Esophagus squamous epithelium (tissue), 5 donors: ENCODE measurements around the gene SDHAF3. TPM values are rescaled to one million over a fixed set of nuclear protein-coding genes. Genes with fewer than 3 reads are reported as not detected.
A peak's percentile ranks its signal among the peaks of the same experiment; 100 is the strongest.
"Not testable (repeated sequence)": the region's sequence is repeated elsewhere in the genome, so short reads cannot be mapped to it uniquely, and the experiment has no call there.

Experiments
- DNase-seq: peaks from one replicate; lab custom pipeline; 2025; lab: John Stamatoyannopoulos, UW
- H3K27ac ChIP-seq, 4 donors: fragments of 200-600 bp; sonication (generic); one replicate each; pipeline ENCODE4 v1.5.1; 2016 to 2019; ENCODE audit warnings: mild to moderate bottlenecking in 1 of 4
- H3K27me3 ChIP-seq, 4 donors: fragments of 200-600 bp; sonication (generic); 1 replicate in 3 of 4; 2 replicates in 1 of 4; pipeline versions ENCODE4 v1.5.1 to v1.6.0; 2017 to 2021; ENCODE audit warnings: antibody characterized with exemption in 1 of 4
- H3K36me3 ChIP-seq, 3 donors: fragments of 200-600 bp; sonication (generic); one replicate each; pipeline ENCODE4 v1.5.1; 2016 to 2019
- H3K4me1 ChIP-seq, 3 donors: fragments of 200-600 bp; sonication (generic); one replicate each; pipeline ENCODE4 v1.5.1; 2017 to 2019
- H3K4me3 ChIP-seq, 4 donors: fragments of 200-600 bp; sonication (generic); 1 replicate in 3 of 4; 2 replicates in 1 of 4; pipeline ENCODE4 v1.5.1; 2016 to 2019; ENCODE audit warnings: mild to moderate bottlenecking in 2 of 4, moderate library complexity in 1 of 4
- H3K9me3 ChIP-seq, 3 donors: fragments of 200-600 bp; sonication (generic); one replicate each; pipeline ENCODE4 v1.5.1; 2016 to 2019
- CTCF ChIP-seq, 6 experiments: fragments of 450-650 bp in 4 of 6; fragments of 200-600 bp in 2 of 6; sonication (generic) in 2 of 6; IDR thresholded peaks; one replicate each; pipeline ENCODE4 v1.5.1; 2016 to 2019; ENCODE audit warnings: antibody characterized with exemption in 6 of 6, mild to moderate bottlenecking in 4 of 6, moderate library complexity in 4 of 6
- POLR2A ChIP-seq, 4 donors: fragments of 450-650 bp; IDR thresholded peaks; one replicate each; pipeline ENCODE4 v1.6.1; 2017; ENCODE audit warnings: antibody characterized with exemption in 4 of 4, mild to moderate bottlenecking in 4 of 4, moderate library complexity in 3 of 4
- WGBS, 2 donors: methylation state at CpG; one replicate each; pipeline ENCODE4 v1.1.5; 2018; 5-methylcytosine and 5-hydroxymethylcytosine counted together
- intact Hi-C: fragments of 100-400 bp; cut with DNase I; formaldehyde crosslinking; loops from one replicate; pipeline ENCODE4 v1.15.0; 2022
- total RNA-seq, 4 donors: library from RNA; depleted of rRNA; stranded (reverse); fragments of >200 nt; gene quantifications; one replicate each; pipeline ENCODE4 v1.1.0, GENCODE V29; 2016
- donor health status: DM: yes; HTN: yes; CAD: no.

The SDHAF3 gene
- 10 to 100 TPM in 2 of 4 donors, 1 to 10 TPM in 2; 6.4 to 13.6 (median 10.9) TPM for total RNA-seq

DNA sequence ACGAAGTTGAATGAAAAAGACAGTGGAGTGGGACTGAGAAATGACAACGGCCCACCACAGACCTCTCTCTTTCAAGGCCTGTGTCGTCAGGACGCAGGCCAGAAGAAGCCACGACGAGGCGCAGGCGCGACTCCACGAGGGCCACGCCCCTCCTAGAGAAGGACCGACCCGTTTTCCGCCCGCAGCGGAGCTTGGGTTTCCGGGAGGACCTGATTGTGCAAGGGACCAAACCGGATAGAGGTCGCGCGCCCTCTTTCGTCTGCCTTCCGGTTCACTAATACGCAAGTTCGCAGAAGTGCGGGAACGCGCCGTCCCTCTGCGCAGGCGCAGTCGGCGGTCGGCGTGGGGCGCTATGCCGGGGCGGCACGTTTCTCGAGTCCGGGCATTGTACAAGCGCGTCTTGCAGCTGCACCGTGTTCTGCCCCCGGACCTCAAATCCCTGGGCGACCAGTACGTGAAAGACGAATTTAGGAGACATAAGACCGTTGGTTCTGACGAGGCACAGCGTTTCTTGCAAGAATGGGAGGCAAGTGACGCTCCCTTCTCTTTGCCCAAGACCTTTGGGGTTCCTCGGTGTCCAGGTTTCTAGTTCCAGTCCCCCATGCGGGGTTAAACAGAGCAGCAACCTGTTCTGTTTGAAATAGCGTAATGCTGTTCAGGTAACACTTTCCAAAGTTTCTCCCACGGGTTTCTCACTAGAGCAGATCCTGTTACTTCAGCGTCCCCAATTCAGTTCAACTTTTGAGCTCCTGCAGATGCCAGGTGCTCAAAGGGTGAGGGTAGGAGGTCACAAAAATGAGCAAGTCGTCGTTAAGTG lies at the start of gene SDHAF3:
TSS of gene SDHAF3 (plus strand) at position 327 of the 817 bp plus-strand sequence. CDS start at position 353, 26 bp downstream.
- peak in 3 of 4 donors; percentile 45 to 67 (median 49) for TF ChIP-seq POLR2A (IDR thresholded peaks at IDR 0.05)
- peak in 4 of 6 experiments; percentile 3 to 54 (median 11) for TF ChIP-seq CTCF (IDR thresholded peaks at IDR 0.05)
- Histone ChIP-seq H3K27me3 (no peaks in the 10 kb centered on the region), H3K27ac (peak within 1 kb of the TSS; percentile 65 to 84 (median 75)), H3K4me3 (peak within 1 kb of the TSS; percentile 73 to 77 (median 74)), H3K4me1 (peaks cover 0 to 24% (median 5%) of the 10 kb centered on the region in 3 donors), H3K36me3 (no peaks in the 10 kb centered on the region), H3K9me3 (no peaks in the 10 kb centered on the region)
- peak; percentile 84 for DNase-seq
- WGBS, 2 donors = 1 to 5% methylated on average over 14 to 20 of the region's 59 CpGs
- intact Hi-C loops = no loop called here

DNA sequence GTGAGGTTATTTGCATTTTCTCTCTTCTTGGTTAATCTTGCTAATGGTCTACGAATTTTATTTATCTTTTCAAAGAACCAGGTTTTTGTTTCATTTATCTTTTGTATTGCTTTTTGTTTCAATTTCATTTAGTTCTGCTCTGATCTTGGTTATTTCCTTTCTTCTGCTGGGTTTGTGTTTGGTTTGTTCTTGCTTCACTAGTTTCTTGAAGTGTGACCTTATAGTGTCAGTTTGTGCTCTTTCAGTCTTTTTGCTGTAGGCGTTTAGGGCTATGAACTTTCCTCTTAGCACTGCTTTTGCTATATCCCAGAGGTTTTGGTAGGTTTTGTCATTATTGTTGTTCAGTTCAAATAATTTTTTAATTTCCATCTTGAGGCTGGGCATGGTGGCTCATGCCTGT lies 45.5 kb upstream of the SDHAF3 start:
- H3K36me3 ChIP-seq, H3K4me3 ChIP-seq, H3K27ac ChIP-seq, H3K4me1 ChIP-seq, DNase-seq, intact Hi-C loops, H3K9me3 ChIP-seq: not testable (repeated sequence)
- H3K27me3 ChIP-seq = peaks cover 0 to 17% (median 0%) of the 10 kb centered on the region in 4 donors
- WGBS, 2 donors = 45 to 50% methylated on average over 2 of the region's 2 CpGs

- Histone ChIP-seq H3K9me3 (no peaks in the 10 kb centered on the region), H3K4me3 (no peak overlapping the region), H3K27ac (no peak overlapping the region), H3K27me3 (peaks cover 0 to 46% (median 0%) of the 10 kb centered on the region in 4 donors), H3K36me3 (no peaks in the 10 kb centered on the region), H3K4me1 (peaks cover 0 to 9% (median 0%) of the 10 kb centered on the region in 3 donors)
- no peak for TF ChIP-seq CTCF (IDR thresholded peaks at IDR 0.05)
- TF ChIP-seq POLR2A (IDR thresholded peaks at IDR 0.05) = no peak
- intact Hi-C loops = no loop called here
- WGBS, 2 donors = 50 to 71% methylated on average over 1 of the region's 7 CpGs
- DNase-seq = no peak
Measured at GRCh38 chr7:97075928-97076327, 41.6 kb upstream of the SDHAF3 start.

GRCh38 chr7:97078023-97078969 lies 39.2 kb upstream of the SDHAF3 start:
- TF ChIP-seq POLR2A (IDR thresholded peaks at IDR 0.05) = no peak
- intact Hi-C loops = no loop called here
- Histone ChIP-seq H3K4me3 (no peak overlapping the region), H3K27me3 (peaks cover 0 to 66% (median 0%) of the 10 kb centered on the region in 4 donors), H3K36me3 (no peaks in the 10 kb centered on the region), H3K9me3 (no peaks in the 10 kb centered on the region), H3K27ac (no peak overlapping the region), H3K4me1 (peaks cover 0 to 9% (median 0%) of the 10 kb centered on the region in 3 donors)
- DNase-seq = no peak
- 69 to 70% methylated on average over 8 to 9 of the region's 9 CpGs for WGBS, 2 donors

DNA sequence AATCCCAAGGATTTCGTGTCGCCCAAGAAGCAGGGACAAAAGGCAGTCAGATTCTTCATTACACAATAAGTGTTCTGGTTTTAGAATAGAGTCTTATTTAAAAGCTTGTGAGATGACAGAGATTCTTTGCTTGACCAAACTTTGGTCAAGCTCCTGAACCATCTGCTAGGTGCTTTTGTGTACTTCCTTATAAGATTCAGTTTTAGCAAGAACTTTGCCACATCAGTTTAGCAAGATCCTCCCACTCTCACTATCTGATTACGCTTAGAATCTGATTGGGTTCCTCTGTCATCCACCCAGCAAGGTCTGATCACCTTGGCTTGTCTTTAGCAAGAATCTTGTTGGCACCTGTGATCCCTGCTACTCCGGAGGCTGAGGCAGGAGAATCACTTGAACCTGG lies 38.2 kb upstream of the SDHAF3 start:
- intact Hi-C loops = no loop called here
- peaks cover 0 to 65% (median 0%) of the 10 kb centered on the region in 4 donors for H3K27me3 ChIP-seq
- H3K27ac ChIP-seq = no peak overlapping the region
- no peaks in the 10 kb centered on the region for H3K36me3 ChIP-seq
- DNase-seq = no peak
- TF ChIP-seq CTCF (IDR thresholded peaks at IDR 0.05) = no peak
- no peak for TF ChIP-seq POLR2A (IDR thresholded peaks at IDR 0.05)
- no peak overlapping the region for H3K4me3 ChIP-seq
- peaks cover 0 to 9% (median 0%) of the 10 kb centered on the region in 3 donors for H3K4me1 ChIP-seq
- WGBS, 2 donors = 77 to 87% methylated on average over 3 to 4 of the region's 4 CpGs
- no peaks in the 10 kb centered on the region for H3K9me3 ChIP-seq
